Neural progenitor cell (in vitro differentiated cells): ENCODE data around the gene FER1L5.

ENCODE experiments used
- EZH2 ChIP-seq: fragments of 200-600 bp; sonication (generic); IDR thresholded peaks from 2 replicates; pipeline ENCODE4 v1.6.1; 2017; ENCODE audit warnings: antibody characterized with exemption, mild to moderate bottlenecking, moderate library complexity
- EZH2phosphoT487 ChIP-seq: fragments of 200-600 bp; sonication (generic); IDR thresholded peaks from 2 replicates; pipeline ENCODE4 v1.6.1; 2017; ENCODE audit warnings: antibody characterized with exemption
- TF ChIP-seq, protein P1 (sequence below): fragments of 200-600 bp; sonication (generic); IDR thresholded peaks from 2 replicates; pipeline ENCODE4 v1.5.1; 2017; ENCODE audit warnings: antibody characterized with exemption, mild to moderate bottlenecking

DNA sequence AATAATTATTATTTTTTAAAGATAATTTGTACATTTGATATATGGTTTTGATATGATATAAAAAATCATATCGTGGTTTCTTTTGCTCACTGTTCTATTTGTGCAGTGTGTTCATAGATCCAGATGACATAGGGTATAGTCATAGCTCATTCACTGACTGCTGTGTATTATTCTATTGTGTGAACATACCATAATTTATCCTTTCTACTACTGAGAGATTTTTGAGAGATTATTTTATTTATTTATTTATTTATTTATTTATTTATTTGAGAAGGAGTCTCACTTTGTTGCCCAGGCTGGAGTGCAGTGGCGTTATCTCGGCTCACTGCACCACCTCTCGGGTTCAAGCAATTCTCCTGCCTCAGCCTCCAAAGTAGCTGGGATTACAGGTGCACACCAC lies 39.0 kb downstream of the FER1L5 start:
- TF ChIP-seq, protein P1, sequence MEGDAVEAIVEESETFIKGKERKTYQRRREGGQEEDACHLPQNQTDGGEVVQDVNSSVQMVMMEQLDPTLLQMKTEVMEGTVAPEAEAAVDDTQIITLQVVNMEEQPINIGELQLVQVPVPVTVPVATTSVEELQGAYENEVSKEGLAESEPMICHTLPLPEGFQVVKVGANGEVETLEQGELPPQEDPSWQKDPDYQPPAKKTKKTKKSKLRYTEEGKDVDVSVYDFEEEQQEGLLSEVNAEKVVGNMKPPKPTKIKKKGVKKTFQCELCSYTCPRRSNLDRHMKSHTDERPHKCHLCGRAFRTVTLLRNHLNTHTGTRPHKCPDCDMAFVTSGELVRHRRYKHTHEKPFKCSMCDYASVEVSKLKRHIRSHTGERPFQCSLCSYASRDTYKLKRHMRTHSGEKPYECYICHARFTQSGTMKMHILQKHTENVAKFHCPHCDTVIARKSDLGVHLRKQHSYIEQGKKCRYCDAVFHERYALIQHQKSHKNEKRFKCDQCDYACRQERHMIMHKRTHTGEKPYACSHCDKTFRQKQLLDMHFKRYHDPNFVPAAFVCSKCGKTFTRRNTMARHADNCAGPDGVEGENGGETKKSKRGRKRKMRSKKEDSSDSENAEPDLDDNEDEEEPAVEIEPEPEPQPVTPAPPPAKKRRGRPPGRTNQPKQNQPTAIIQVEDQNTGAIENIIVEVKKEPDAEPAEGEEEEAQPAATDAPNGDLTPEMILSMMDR = no peak
- no peak for TF ChIP-seq EZH2
- no peak for TF ChIP-seq EZH2phosphoT487
